Ascending aorta (tissue), 2 donors: ENCODE data around the gene MEIKIN. TPM values are rescaled to one million over a fixed set of nuclear protein-coding genes. Genes with fewer than 3 reads are reported as not detected.
A peak's percentile ranks its signal among the peaks of the same experiment; 100 is the strongest.

Source experiments
- DNase-seq, 2 donors: peaks; one replicate each; pipeline ENCODE4 v3.0.0-alpha.2; 2019; ENCODE audit warnings: low spot score in 2 of 2
- H3K27ac ChIP-seq, 2 donors: fragments of 200-600 bp; sonication (generic); one replicate each; pipeline ENCODE4 v1.5.1; 2016 to 2017; ENCODE audit warnings: mild to moderate bottlenecking in 1 of 2
- H3K27me3 ChIP-seq: fragments of 200-600 bp; sonication (generic); one replicate; pipeline ENCODE4 v1.5.1; 2017
- H3K36me3 ChIP-seq, 2 donors: fragments of 200-600 bp; sonication (generic); one replicate each; pipeline ENCODE4 v1.5.1; 2016
- H3K4me1 ChIP-seq, 2 donors: fragments of 200-600 bp; sonication (generic); one replicate each; pipeline ENCODE4 v1.5.1; 2016 to 2017; ENCODE audit warnings: mild to moderate bottlenecking in 1 of 2
- H3K4me3 ChIP-seq, 2 donors: fragments of 200-600 bp; sonication (generic); one replicate each; pipeline ENCODE4 v1.5.1; 2016 to 2017; ENCODE audit warnings: mild to moderate bottlenecking in 1 of 2
- H3K9me3 ChIP-seq, 2 donors: fragments of 200-600 bp; sonication (generic); one replicate each; pipeline ENCODE4 v1.5.1; 2016
- intact Hi-C: fragments of 100-400 bp; cut with DNase I; formaldehyde crosslinking; loops from one replicate; pipeline ENCODE4 v1.15.1; 2023
- total RNA-seq: library from RNA; depleted of rRNA; stranded (reverse); fragments of >200 nt; gene quantifications from one replicate; pipeline ENCODE4 v1.1.0, GENCODE V29; 2016
- TF ChIP-seq, protein P1 (sequence below), 3 experiments: fragments of 200-600 bp in 2 of 3; fragments of 450-650 bp in 1 of 3; sonication (generic) in 2 of 3; IDR thresholded peaks; one replicate each; pipeline ENCODE4 v1.5.1; 2016 to 2019; ENCODE audit warnings: antibody characterized with exemption in 3 of 3, mild to moderate bottlenecking in 1 of 3, moderate library complexity in 1 of 3

Gene MEIKIN
- total RNA-seq, 1 donor from 2014 or later = not detected

DNA sequence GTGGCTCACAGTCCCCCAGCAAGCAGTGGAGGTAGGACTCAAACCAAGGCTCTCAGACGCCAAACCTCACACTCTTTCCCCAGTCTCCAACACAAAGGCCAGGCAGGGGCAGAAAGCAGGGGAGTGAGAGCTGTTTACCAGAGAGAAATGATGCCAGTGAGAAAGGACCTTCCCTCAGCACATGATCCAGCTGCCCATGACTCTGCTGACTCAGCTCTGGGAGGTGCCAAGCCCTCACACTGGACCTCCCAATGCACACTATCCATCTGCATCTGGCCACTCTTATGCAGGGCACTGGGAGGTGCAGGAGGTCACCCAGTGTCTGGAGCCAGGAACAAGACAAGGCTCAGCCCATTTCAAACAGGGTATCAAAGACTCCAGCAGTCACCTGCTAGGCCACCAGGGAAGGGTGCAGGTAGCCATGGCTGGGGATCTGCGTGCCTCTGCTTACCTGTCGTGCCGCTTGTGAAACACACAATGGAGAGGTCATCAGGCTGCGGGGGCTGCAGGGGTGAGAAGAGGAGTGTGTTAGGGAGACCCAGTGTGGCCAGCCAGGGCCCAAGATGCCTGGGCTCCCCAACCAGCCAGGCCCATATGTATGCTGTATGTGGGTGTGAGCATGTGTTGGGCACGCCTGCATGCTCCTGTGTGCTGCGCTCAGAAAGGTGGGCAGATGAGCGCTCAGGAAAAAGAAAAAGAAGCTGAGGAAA, 39.6 kb upstream of the MEIKIN start:
- Histone ChIP-seq H3K4me1 (no peaks in the 10 kb centered on the region), H3K27me3 (no peaks in the 10 kb centered on the region), H3K36me3 (no peaks in the 10 kb centered on the region), H3K27ac (no peak overlapping the region), H3K9me3 (no peaks in the 10 kb centered on the region), H3K4me3 (no peak overlapping the region)
- no peak for DNase-seq
- TF ChIP-seq, protein P1, sequence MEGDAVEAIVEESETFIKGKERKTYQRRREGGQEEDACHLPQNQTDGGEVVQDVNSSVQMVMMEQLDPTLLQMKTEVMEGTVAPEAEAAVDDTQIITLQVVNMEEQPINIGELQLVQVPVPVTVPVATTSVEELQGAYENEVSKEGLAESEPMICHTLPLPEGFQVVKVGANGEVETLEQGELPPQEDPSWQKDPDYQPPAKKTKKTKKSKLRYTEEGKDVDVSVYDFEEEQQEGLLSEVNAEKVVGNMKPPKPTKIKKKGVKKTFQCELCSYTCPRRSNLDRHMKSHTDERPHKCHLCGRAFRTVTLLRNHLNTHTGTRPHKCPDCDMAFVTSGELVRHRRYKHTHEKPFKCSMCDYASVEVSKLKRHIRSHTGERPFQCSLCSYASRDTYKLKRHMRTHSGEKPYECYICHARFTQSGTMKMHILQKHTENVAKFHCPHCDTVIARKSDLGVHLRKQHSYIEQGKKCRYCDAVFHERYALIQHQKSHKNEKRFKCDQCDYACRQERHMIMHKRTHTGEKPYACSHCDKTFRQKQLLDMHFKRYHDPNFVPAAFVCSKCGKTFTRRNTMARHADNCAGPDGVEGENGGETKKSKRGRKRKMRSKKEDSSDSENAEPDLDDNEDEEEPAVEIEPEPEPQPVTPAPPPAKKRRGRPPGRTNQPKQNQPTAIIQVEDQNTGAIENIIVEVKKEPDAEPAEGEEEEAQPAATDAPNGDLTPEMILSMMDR (IDR thresholded peaks at IDR 0.05) = no peak
- intact Hi-C loops = no loop called here

DNA sequence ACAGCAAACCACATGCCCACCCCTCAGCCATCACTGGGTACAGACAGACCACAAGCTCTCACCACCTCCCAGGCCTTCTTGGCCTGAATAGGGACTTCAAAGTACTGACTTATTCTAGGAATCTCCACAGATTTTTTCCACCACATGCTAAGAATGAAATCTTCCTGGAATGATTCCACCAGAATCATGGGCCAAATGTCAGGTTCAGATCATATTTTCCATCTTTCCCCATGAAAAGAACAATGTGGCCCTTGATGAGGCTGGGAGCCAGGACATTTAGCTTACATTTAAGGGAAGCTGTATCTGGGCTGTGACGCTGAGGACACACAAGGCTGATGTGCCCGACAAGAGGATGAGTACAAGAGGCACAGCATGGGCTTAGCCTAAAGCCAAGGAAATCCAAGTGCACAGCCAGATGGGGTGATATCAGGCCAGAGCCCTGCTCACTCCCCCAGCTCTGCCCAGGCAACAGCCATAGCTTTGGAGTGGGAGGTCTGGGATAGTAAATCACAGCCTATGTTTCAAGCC, 37.8 kb upstream of the MEIKIN start:
- intact Hi-C loops = no loop called here
- DNase-seq = no peak
- no peaks in the 10 kb centered on the region for H3K9me3 ChIP-seq
- H3K27me3 ChIP-seq = no peaks in the 10 kb centered on the region
- H3K27ac ChIP-seq = no peak overlapping the region
- H3K36me3 ChIP-seq = no peaks in the 10 kb centered on the region
- H3K4me3 ChIP-seq = no peak overlapping the region
- no peaks in the 10 kb centered on the region for H3K4me1 ChIP-seq
- TF ChIP-seq, protein P1 (IDR thresholded peaks at IDR 0.05) = no peak

DNA sequence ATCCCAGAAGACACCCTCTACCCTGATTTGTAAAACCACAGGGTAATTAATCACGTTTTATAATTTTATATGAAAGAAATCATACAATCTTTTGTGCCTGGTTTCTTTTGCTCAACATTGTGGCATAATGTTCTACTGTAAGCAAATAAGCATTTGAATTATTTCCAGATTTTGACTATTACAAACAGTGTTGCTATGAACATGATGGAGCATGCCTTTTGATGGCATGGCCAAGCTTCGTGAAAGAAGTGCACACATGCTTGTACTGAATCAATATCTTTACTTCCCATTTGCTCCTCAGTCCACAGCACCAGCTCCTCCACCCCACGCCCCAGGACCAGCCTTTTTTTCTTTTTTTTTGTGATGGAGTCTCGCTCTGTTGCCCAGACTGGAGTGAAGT, 36.1 kb upstream of the MEIKIN start:
- no peak for DNase-seq
- Histone ChIP-seq H3K36me3 (no peaks in the 10 kb centered on the region), H3K4me3 (no peak overlapping the region), H3K27ac (no peak overlapping the region), H3K4me1 (no peaks in the 10 kb centered on the region), H3K9me3 (no peaks in the 10 kb centered on the region), H3K27me3 (no peaks in the 10 kb centered on the region)
- intact Hi-C loops = no loop called here
- TF ChIP-seq, protein P1 (IDR thresholded peaks at IDR 0.05) = no peak

- Histone ChIP-seq H3K36me3 (no peaks in the 10 kb centered on the region), H3K27ac (no peak overlapping the region), H3K9me3 (no peaks in the 10 kb centered on the region), H3K27me3 (no peaks in the 10 kb centered on the region), H3K4me3 (no peak overlapping the region), H3K4me1 (no peaks in the 10 kb centered on the region)
- intact Hi-C loops = no loop called here
- TF ChIP-seq, protein P1 (IDR thresholded peaks at IDR 0.05) = no peak
- peak in 1 of 2 donors; percentile 11 for DNase-seq
Measured at GRCh38 chr5:131980696-131981095, 35.2 kb upstream of the MEIKIN start.

GRCh38 chr5:131979816-131980215, 34.4 kb upstream of the MEIKIN start:
- Histone ChIP-seq H3K4me1 (no peaks in the 10 kb centered on the region), H3K27me3 (no peaks in the 10 kb centered on the region), H3K9me3 (no peaks in the 10 kb centered on the region), H3K4me3 (no peak overlapping the region), H3K36me3 (no peaks in the 10 kb centered on the region), H3K27ac (no peak overlapping the region)
- TF ChIP-seq, protein P1 (IDR thresholded peaks at IDR 0.05) = no peak
- DNase-seq = peak in 1 of 2 donors; percentile 25
- intact Hi-C loops = no loop called here
